GM13977 (cell line): ENCODE measurements around the gene MEF2A.

ENCODE experiments used
- DNase-seq: peaks from one replicate; pipeline ENCODE4 v3.0.0; 2012; ENCODE audit warnings: low spot score
- in situ Hi-C: fragments of 300-500 bp; cut with MboI; formaldehyde crosslinking; loops from one replicate; pipeline ENCODE4 v1.12.0; 2022; ENCODE audit warnings: low sequenced_read_pairs, low pct_unique_long_range_greater_than_20kb, mixed read lengths, inconsistent platforms; ENCODE audit not compliant: unreplicated experiment
- TF ChIP-seq, protein P1 (sequence below): IDR thresholded peaks from 2 replicates; pipeline ENCODE4 v1.5.1; 2012; ENCODE audit warnings: mild to moderate bottlenecking, control low read depth; ENCODE audit not compliant: insufficient read depth; ENCODE audit errors: extremely low read depth, missing control alignments

The MEF2A gene

DNA sequence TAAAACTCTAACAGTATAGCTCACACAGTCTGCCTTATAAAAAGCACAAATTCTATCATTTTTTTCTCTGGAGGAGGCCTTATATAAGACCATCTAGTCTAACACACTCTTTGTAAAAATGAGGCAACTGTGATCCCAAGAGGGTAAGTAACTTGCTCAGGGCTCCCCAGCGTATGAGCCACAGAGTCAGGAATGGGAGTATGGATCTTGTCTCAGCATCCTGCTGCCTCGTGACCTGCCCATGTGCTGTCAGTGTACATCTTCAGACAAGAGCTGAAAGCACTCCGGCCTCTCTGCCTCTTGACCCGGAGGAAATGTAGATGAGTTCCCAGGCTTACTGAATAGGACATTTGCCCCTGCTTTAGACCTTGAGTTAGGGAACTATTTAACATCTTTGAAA, 28.4 kb upstream of the MEF2A start:
- DNase-seq: no peak
- TF ChIP-seq, protein P1, sequence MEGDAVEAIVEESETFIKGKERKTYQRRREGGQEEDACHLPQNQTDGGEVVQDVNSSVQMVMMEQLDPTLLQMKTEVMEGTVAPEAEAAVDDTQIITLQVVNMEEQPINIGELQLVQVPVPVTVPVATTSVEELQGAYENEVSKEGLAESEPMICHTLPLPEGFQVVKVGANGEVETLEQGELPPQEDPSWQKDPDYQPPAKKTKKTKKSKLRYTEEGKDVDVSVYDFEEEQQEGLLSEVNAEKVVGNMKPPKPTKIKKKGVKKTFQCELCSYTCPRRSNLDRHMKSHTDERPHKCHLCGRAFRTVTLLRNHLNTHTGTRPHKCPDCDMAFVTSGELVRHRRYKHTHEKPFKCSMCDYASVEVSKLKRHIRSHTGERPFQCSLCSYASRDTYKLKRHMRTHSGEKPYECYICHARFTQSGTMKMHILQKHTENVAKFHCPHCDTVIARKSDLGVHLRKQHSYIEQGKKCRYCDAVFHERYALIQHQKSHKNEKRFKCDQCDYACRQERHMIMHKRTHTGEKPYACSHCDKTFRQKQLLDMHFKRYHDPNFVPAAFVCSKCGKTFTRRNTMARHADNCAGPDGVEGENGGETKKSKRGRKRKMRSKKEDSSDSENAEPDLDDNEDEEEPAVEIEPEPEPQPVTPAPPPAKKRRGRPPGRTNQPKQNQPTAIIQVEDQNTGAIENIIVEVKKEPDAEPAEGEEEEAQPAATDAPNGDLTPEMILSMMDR: no peak
- in situ Hi-C loops: no loop called here

DNA sequence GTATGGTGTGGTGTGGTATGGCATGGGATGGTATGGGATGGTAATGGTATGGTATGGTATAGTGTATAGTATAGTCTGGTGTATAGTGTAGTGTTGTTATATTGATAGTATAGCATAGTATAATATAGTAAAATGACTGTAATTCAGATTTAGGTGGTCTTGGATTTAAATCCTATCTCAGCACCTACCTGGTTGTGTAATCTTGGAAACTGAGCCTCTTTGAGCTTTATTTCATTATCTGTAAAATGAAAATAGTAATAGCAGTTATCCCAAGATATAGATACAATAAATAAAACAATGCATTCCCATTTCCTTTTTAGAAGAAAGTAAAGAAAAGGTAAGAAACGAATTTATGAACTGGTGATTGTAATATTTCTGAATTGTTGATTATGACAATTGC, 27.5 kb upstream of the MEF2A start:
- TF ChIP-seq, protein P1: no peak
- in situ Hi-C loops: no loop called here

GRCh38 chr15:99542828-99543227, 23.0 kb upstream of the MEF2A start:
- TF ChIP-seq, protein P1: no peak
- in situ Hi-C loops: no loop called here
- DNase-seq: no peak

More for the DNA sequence above, 27.5 kb upstream of the MEF2A start:
- no peak for DNase-seq

GRCh38 chr15:99545605-99546004, 20.2 kb upstream of the MEF2A start:
- TF ChIP-seq, protein P1: no peak
- no peak for DNase-seq
- in situ Hi-C loops: no loop called here

GRCh38 chr15:99546441-99547100, 19.2 kb upstream of the MEF2A start:
- no peak for DNase-seq
- TF ChIP-seq, protein P1: no peak
- in situ Hi-C loops: no loop called here

DNA sequence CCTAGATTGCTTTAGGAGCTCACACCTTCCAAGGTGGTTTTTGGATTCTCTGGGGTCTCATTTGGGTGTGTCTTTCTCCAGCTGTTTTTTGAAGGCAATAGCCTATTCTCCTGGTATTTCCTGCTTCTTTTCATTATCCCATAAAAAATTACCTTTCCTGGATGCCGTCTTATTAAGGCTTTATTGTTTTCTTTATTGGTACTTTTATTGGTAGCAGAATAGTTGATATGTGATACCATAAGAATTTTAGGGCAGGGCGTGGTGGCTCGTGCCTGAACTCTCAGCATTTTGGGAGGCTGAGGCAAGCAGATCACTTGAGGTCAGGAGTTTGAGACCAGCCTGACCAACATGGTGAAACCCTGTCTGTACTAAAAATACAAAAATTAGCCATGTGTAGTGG, 18.3 kb upstream of the MEF2A start:
- DNase-seq: no peak
- TF ChIP-seq, protein P1: no peak
- in situ Hi-C loops: no loop called here

- in situ Hi-C loops: no loop called here
- no peak for DNase-seq
- TF ChIP-seq, protein P1: no peak
These were observed 15.7 kb upstream of the MEF2A start for GRCh38 chr15:99550077-99550476.
